HG03571 (cell line): Measurements from ENCODE around the gene UROS.

Source experiments
- ATAC-seq: cut with Tn5 transposase; IDR thresholded peaks from one replicate; pipeline ENCODE4 v1.9.1; 2021; ENCODE audit not compliant: unreplicated experiment

Gene UROS

GRCh38 chr10:125792342-125793300, 30.4 kb downstream of the UROS start:
- no peak for ATAC-seq

GRCh38 chr10:125788156-125789034, 34.7 kb downstream of the UROS start:
- ATAC-seq, result no peak

GRCh38 chr10:125785791-125786190, 37.3 kb downstream of the UROS start:
- ATAC-seq, result no peak

GRCh38 chr10:125783957-125784356, 39.1 kb downstream of the UROS start:
- ATAC-seq, result peak; percentile 64

- no peak for ATAC-seq
Observed at GRCh38 chr10:125783408-125783807, 39.6 kb downstream of the UROS start.

GRCh38 chr10:125782616-125783015, 40.4 kb downstream of the UROS start:
- ATAC-seq, result no peak

GRCh38 chr10:125782054-125782453, 41.0 kb downstream of the UROS start:
- ATAC-seq, result no peak

GRCh38 chr10:125781374-125781773, 41.7 kb downstream of the UROS start:
- no peak for ATAC-seq

- ATAC-seq, result no peak
Observed at GRCh38 chr10:125779403-125780327, 43.4 kb downstream of the UROS start.

GRCh38 chr10:125778556-125778955, 44.5 kb downstream of the UROS start:
- ATAC-seq, result no peak

- no peak for ATAC-seq
Observed at GRCh38 chr10:125777806-125778205, 45.3 kb downstream of the UROS start.

GRCh38 chr10:125775491-125776106, 47.5 kb downstream of the UROS start, which contains the start of gene MMP21:
Gene MMP21 (minus strand): TSS chr10:125775821. CDS start chr10:125775821, 0 bp downstream.
- ATAC-seq, result no peak

- ATAC-seq, result no peak
Observed at GRCh38 chr10:125774581-125775191, 48.4 kb downstream of the UROS start.

- ATAC-seq, result no peak
Observed at GRCh38 chr10:125773687-125774543, 49.1 kb downstream of the UROS start.

- no peak for ATAC-seq
Observed at GRCh38 chr10:125772864-125773180, 50.2 kb downstream of the UROS start.

- no peak for ATAC-seq
Observed at GRCh38 chr10:125772112-125772863, 50.8 kb downstream of the UROS start.

GRCh38 chr10:125770844-125771243, 52.2 kb downstream of the UROS start:
- ATAC-seq, result no peak

- no peak for ATAC-seq
Observed at GRCh38 chr10:125769175-125769574, 53.9 kb downstream of the UROS start.
